Pancreas (tissue), 10 donors: Measurements from ENCODE around the gene FIS1. TPM values are rescaled to one million over a fixed set of nuclear protein-coding genes. Genes with fewer than 3 reads are reported as not detected.

Source experiments
- ATAC-seq, 4 donors: fragments of 200-7000 bp; cut with Tn5 transposase; one replicate each; pipeline versions ENCODE4 v1.8.0 to v1.9.1; 2020; ENCODE audit warnings: mild to moderate bottlenecking in 4 of 4, moderate library complexity in 4 of 4
- DNase-seq, 6 donors: peaks; one replicate each; pipeline ENCODE4 v3.0.0-alpha.2; 2020
- FAIRE-seq: peaks from 2 replicates; lab custom pipeline; 2012; peaks lifted over from hg19 to GRCh38; lab: Jason Lieb, UNC
- H3K27ac ChIP-seq, 4 donors: fragments of 200-600 bp; sonication (generic); 1 replicate in 3 of 4; 2 replicates in 1 of 4; pipeline versions ENCODE4 v1.5.0 to v1.8.0; 2020
- H3K27me3 ChIP-seq, 4 donors: fragments of 200-600 bp; one replicate each; pipeline ENCODE4 v1.8.0; 2021
- H3K36me3 ChIP-seq, 3 donors: fragments of 200-600 bp; sonication (generic) in 1 of 3; one replicate each; pipeline versions ENCODE4 v1.5.0 to v1.8.0; 2020 to 2021
- H3K4me1 ChIP-seq, 3 donors: fragments of 200-600 bp; one replicate each; pipeline ENCODE4 v1.8.0; 2021
- H3K4me3 ChIP-seq, 4 donors: fragments of 200-600 bp; sonication (generic) in 2 of 4; one replicate each; pipeline versions ENCODE4 v1.5.0 to v1.8.0; 2020 to 2021
- H3K9me3 ChIP-seq, 4 donors: fragments of 200-600 bp; one replicate each; pipeline ENCODE4 v1.8.0; 2021
- WGBS, 2 donors: extraction: QIAGEN DNeasy Blood & Tissue Kit; methylation state at CpG; one replicate each; pipeline ENCODE4 v1.1.7; 2013; 5-methylcytosine and 5-hydroxymethylcytosine counted together
- intact Hi-C, 3 donors: fragments of 100-400 bp; cut with DNase I; formaldehyde crosslinking; loops; one replicate each; pipeline versions ENCODE4 v1.11.1 to v1.14.2; 2022
- polyA plus RNA-seq, 2 donors: library from polyadenylated mRNA; stranded (reverse); fragments of 200-250 nt; gene quantifications; one replicate each; pipeline ENCODE4 v1.2.3, GENCODE V29; 2013
- total RNA-seq, 6 donors: library from RNA; stranded (reverse); fragmentation: NEBNext Ultra II Directional in 4 of 6; extraction: Animal tissue kit (Norgen Biotek cat#: 25700) in 4 of 6; gene quantifications; one replicate each; pipeline versions ENCODE4 v1.2.1 to v1.2.4, GENCODE V29; 2021 to 2023
- TF ChIP-seq, protein P1 (sequence below), 4 donors: fragments of 200-600 bp; sonication (generic) in 3 of 4; IDR thresholded peaks; one replicate each; pipeline versions ENCODE4 v1.5.0 to v1.8.0; 2021; ENCODE audit warnings: antibody characterized with exemption in 4 of 4
- donor health status: healthy with polysubstance abuse.
- donor health status: DM: no; HTN: no; CAD: no; lungs with moderate emphysema.
- donor health status: DM: no; HTN: no; CAD: no.
- donor health status: control.
- donor health status: control.
- donor health status: Bipolar disorder and iron deficiency.
- donor health status: DM: yes; HTN: yes; CAD: no.
- donor health status: DM: no; HTN: no; CAD: no.
- donor health status: DM: no; HTN: no; CAD: no.
- donor health status: DM: yes; HTN: yes; CAD: no.

The FIS1 gene
- total and polyA plus RNA-seq, 8 donors, result 75.4 to 144 (median 91.6) TPM

DNA sequence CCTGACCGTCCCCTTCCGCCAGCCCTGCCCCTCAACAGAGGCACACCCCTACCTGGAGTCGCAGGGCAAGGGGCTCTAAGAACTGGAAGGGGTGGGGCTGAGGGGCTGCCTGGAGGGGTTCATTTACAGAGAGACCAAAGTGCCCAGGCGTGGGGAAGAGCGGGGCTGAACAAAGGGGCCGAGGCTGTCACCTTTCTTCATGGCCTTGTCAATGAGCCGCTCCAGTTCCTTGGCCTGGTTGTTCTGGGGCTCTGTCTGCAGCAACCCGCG, 5.0 kb downstream of the FIS1 start:
- TF ChIP-seq, protein P1, sequence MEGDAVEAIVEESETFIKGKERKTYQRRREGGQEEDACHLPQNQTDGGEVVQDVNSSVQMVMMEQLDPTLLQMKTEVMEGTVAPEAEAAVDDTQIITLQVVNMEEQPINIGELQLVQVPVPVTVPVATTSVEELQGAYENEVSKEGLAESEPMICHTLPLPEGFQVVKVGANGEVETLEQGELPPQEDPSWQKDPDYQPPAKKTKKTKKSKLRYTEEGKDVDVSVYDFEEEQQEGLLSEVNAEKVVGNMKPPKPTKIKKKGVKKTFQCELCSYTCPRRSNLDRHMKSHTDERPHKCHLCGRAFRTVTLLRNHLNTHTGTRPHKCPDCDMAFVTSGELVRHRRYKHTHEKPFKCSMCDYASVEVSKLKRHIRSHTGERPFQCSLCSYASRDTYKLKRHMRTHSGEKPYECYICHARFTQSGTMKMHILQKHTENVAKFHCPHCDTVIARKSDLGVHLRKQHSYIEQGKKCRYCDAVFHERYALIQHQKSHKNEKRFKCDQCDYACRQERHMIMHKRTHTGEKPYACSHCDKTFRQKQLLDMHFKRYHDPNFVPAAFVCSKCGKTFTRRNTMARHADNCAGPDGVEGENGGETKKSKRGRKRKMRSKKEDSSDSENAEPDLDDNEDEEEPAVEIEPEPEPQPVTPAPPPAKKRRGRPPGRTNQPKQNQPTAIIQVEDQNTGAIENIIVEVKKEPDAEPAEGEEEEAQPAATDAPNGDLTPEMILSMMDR (IDR thresholded peaks at IDR 0.05), result no peak
- no peak for ATAC-seq
- no peaks in the 10 kb centered on the region for H3K9me3 ChIP-seq
- peak overlapping the region in 2 of 4 donors; percentile 59 to 62 for H3K27ac ChIP-seq
- FAIRE-seq, result no peak
- intact Hi-C loops, result no loop called here
- H3K4me1 ChIP-seq, result peaks cover 0 to 8% (median 0%) of the 10 kb centered on the region in 3 donors
- no peak for DNase-seq
- no peaks in the 10 kb centered on the region for H3K27me3 ChIP-seq
- no peak overlapping the region for H3K4me3 ChIP-seq
- WGBS, 2 donors, result 92 to 95% methylated on average over 9 of the region's 9 CpGs
- H3K36me3 ChIP-seq, result peaks cover 0 to 8% (median 0%) of the 10 kb centered on the region in 3 donors

DNA sequence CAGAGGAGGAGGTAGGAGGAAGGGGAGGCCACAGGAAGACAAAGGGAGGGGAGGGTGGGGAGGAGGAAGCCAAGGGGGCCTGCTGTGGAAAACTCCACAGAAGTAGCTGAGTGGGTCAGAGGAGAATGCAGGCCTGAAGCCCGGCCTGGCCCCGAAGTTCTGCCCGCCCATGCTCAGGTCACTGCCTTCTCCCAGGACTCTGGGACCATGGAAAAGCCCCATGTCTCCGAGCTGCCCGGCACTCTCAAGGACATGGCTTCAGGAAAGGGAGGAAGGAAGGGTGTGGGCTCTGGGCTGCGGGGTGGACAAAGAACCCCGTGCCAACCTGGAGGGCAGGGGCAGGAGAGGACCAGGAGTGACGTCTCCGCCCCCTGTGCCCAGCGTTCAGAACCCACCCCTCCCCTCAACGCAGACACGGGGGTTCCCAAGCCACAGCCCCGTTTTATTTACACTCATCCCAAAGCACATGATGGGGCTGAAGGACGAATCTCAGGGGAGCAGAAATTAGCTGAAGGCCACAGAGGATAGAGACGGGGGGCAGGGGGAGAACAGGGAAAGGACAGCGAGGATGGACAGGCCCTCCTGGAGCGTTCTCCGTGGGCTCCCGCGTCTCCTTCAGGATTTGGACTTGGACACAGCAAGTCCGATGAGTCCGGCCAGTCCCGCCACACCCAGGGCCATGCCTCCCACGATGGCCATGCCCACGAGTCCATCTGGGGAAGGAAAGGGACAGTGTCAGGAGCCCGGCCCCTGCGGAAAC, 5.5 kb downstream of the FIS1 start:
- intact Hi-C loops, result no loop called here
- Histone ChIP-seq H3K9me3 (no peaks in the 10 kb centered on the region), H3K36me3 (peaks cover 0 to 8% (median 0%) of the 10 kb centered on the region in 3 donors), H3K27me3 (no peaks in the 10 kb centered on the region), H3K4me3 (no peak overlapping the region), H3K4me1 (peaks cover 0 to 8% (median 0%) of the 10 kb centered on the region in 3 donors), H3K27ac (peak overlapping the region; percentile 58 to 74 (median 60))
- FAIRE-seq (no peak), DNase-seq (peak in 1 of 6 donors; percentile 72), ATAC-seq (no peak)
- WGBS, 2 donors, result 65 to 66% methylated on average over 21 to 27 of the region's 27 CpGs
- TF ChIP-seq, protein P1 (IDR thresholded peaks at IDR 0.05), result no peak

DNA sequence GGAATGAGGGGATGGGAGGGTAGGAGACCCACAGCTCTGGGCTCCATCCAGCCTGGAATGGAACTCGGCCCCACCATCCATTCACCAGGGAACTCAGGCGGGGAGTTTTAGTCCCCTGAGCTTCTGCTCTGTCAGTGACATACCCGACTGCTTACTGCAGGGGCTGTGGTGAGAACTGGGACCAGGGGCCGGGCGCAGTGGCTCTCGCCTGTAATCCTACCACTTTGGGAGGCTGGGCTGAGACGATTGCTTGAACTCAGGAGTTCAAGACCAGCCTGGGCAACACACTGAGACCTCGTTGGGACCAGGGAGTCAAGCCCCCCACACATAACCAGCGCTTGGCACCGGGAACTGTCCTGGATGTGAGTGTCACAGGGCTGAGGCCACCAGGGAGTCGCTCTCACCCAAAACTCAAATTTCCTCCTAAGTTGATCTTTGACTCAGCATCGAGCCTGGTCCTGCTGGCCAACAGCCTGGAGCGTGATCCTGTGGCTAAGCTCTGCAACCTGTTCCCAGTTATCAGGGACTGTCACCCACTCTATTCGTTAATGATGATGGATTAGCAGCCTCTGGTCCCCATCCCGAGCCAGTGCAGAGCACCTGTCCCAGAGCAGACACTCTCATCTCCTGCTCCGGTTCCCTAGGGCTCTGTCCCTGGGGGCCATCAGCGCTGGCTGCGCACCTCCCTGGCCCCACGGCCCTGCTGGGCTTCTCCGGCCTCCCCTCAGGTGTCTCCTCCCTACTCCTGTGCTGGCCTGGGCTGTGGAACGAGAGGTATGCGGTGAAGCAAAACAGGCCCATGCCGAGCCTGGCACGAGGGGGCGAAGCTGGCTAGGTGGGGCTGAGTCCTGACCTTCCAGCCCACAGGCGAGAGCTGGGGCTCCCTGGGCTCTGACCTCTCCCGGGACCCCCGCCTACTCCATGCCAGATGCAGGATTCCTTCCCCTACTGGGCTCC, 6.4 kb downstream of the FIS1 start:
- no peaks in the 10 kb centered on the region for H3K9me3 ChIP-seq
- DNase-seq (peak in 2 of 6 donors; percentile 51 to 80), ATAC-seq (peak; percentile 28 to 72 (median 58)), FAIRE-seq (no peak)
- no peaks in the 10 kb centered on the region for H3K27me3 ChIP-seq
- H3K27ac ChIP-seq, result peak overlapping the region; percentile 58 to 74 (median 60)
- no peak overlapping the region for H3K4me3 ChIP-seq
- TF ChIP-seq, protein P1 (IDR thresholded peaks at IDR 0.05), result no peak
- intact Hi-C loops, result no loop called here
- H3K36me3 ChIP-seq, result peaks cover 0 to 8% (median 0%) of the 10 kb centered on the region in 3 donors
- H3K4me1 ChIP-seq, result peaks cover 0 to 4% (median 0%) of the 10 kb centered on the region in 3 donors
- WGBS, 2 donors, result 62 to 67% methylated on average over 28 of the region's 28 CpGs

DNA sequence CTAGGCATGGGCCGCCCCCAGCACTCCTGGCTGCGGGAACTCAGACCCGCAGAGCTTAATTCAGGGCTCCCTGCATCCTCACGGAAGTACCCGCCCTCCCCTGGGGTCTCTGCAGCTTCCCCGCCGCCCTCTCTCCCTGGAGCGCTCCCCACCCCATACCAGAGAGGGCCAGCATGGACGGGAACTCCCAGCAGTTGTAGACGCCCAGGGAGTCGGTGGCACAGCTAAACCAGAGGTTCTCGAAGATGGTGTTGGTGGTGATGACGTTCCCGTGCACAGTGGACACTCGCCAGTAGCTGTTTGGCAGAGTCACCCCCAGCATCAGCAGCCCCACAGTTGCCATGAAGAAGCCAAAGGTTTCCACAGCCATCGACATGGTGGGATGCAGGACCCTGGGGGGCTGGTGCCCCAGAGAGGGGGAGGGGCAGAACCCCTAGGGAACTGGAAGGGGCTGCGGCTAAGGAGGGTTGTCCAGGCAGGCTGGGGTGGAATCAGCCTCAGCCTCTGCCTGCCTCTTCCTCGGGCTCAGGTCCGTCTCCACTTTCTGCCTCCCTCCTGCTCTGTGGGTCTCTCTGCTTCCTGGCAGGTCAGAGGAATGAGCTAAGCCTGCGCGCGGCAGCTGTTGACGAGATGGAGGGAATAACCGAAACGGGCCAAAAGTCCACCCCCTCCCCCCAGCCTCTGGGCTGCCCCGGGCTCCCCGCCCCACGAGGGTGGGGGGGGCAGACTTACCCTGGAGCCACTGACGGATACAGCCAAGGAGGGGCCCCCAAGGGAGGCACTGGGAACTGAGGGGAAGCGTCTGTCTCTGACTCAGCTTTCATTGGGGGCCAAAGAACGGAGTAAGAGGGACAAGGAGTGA, 7.4 kb downstream of the FIS1 start, which contains the start of gene CLDN15:
Gene CLDN15 (minus strand): TSS at position 597 of the 862 bp plus-strand sequence. CDS start 221 bp downstream, at position 376.
- Histone ChIP-seq H3K27me3 (no peaks in the 10 kb centered on the region), H3K27ac (peak within 1 kb of the TSS; percentile 58 to 74 (median 60)), H3K4me1 (no peaks in the 10 kb centered on the region), H3K9me3 (no peaks in the 10 kb centered on the region), H3K36me3 (peaks cover 0 to 8% (median 0%) of the 10 kb centered on the region in 3 donors), H3K4me3 (no peak within 1 kb of the TSS)
- peak in 2 of 6 donors; percentile 52 to 69 for DNase-seq
- intact Hi-C loops, result no loop called here
- TF ChIP-seq, protein P1 (IDR thresholded peaks at IDR 0.05), result no peak
- ATAC-seq, result peak in 3 of 4 donors; percentile 16 to 31 (median 17)
- FAIRE-seq, result no peak
- WGBS, 2 donors, result 76 to 78% methylated on average over 29 to 31 of the region's 31 CpGs
